DMS53 treated with DMSO at 0.1 percent for 48 hours (cell line): Measurements from ENCODE around the gene UNK.
"Not testable (repeated sequence)": the region's sequence is repeated elsewhere in the genome, so short reads cannot be mapped to it uniquely, and the experiment has no call there.

ENCODE experiments used
- DNase-seq: peaks from one replicate; lab custom pipeline; 2025; ENCODE audit not compliant: unreplicated experiment; lab: John Stamatoyannopoulos, UW

UNK gene

DNA sequence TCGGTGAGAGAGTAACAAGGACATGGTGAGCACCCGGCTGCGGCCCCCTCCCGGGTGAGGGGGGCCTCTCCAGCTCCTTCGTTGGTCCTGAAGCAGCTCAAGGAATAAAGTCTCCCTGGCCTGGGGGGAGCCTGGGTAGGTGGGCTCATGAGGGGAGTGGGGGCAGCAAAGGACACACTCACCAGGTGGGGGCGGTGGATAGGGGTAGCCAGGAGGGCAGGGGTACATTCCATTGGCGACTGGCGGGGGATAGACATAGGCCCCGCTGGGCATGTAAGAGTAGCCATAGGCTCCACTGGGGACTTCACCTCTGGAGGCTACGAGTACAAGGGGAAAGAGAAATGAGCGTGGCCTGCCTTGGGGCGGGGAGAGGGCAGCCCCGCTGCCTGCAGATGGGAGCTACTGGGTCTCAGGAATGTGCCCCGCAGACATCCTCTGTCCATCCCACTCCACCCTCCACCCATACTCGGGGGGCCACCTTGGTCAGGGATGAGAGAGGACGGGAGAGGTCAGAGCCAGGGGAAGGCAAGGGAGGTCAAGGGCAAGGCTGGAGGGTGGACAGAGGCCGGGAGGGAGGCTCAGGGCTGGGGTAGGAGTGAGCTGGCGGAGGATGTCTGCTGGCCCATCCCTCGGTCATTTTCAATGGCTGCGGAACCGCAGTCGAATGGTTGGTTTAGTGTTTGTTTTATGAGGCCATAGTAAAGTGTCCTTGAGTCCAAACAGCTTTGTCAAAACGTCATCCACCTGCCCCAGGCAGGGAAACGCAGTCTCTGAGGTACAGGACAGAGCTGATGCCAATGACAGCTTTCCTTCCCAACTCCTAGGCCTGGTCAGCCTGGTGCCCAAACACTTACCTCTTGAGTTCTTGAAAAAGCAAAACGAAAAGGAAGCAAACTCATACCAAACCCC, 63.3 kb downstream of the UNK start:
- DNase-seq = peak; percentile 94

DNA sequence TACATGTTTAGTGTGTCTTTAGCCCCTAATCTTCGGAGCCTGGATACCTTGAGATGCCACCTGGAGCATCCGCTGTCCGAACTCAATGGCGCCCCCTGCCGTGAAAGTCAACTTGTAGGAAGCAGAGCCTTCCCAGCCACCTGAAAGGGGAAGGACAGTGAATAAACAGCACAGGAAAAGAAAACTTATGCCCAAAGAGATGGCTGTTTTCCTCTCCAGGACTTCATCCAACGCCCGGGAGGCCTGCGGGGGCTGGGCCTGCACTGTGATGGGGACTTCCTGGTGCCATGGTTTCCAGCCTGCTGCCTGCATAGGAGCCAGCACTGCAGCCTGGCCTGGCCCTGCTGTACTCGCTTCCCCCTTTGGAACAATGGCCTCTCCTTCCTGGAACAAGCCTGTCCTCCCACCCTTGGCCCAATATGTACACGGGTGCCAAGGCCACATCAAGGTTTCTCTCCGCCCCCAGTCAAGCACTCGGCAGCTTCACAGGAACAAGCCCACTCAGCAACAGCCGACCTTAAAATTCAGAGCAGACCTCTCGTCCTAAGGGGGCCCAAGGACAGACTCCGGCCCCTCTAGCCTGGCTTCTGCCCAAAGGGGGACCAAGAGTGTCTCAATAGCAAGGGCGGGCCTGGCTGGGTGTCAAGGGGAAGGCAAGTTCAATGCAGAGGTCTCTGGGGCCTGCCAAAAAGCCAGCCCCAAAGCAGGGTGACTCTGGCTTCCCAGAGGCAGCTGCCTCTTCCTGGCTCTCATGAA, 64.1 kb downstream of the UNK start:
- peak; percentile 94 for DNase-seq

DNA sequence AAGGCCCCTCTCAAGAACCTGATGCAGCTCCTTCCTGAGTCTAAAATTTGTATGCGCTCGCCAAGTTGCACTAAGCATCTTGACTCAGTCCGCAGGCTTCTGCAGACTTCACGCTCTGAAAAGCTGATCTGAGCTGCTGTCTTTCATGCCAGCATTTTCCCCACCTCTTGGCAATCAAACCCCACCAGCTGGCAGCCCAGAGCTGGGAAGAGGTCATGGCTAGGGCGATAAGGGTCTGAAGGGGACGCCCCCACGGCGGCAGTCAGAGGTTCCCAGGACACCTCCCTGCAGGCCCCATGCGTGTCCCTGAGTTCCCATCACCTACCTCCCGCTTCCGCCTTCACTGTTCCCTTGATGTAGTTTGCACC, 64.7 kb downstream of the UNK start:
- no peak for DNase-seq

DNA sequence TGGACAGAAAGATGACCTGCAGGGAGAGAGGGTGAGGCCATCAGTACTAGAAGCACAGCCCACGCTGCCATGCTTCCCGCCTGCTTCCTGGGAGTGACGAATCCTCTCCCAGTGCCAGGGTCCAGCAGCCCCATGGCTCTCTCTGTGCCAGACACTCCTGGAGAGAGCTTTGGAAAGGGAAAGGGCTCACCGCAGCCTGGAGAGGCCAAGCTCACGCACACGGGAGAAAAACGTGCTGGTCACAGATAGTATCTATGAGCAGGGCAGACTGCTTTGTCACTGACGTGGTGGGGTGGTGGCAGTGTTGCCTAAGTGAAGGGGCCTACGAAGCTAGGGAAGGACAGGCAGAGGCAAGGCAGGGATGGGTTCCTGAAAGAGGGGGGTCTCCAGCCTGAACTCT, 65.1 kb downstream of the UNK start:
- DNase-seq = no peak

DNA sequence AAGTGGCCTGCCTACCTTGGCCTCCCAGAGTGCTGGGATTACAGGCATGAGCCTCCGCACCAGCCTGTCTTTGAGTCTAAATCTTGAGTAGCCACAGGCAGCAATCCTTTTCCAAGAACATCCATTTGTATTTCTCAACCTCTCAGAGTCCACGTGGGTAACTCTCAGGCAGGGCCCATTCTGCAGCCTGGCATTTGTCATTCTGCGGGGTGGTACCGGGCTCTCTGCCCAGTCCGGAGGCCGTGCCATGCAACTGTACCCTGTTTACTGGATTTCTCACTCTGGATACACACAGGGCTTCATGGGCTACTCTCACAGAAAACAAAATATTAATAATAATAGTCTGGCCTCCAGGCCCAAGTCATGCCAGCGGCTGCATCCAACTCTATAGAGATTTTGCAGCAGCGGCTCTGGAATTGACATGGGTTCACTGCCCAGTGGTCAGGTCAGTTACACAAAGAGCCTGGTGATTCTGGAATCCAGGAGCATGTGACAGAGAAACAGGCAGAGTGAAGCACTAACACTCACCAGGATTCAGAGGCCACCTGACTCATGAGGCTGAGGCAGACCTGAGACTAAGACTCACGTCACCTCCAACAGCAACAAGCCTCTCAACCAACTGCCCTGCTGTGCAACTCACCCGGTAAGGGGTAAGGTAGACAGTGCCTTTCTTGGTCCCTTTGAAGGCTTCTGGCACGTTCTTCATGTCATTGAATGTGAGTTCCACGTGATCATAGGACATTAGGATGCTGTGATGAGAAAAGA, 66.5 kb downstream of the UNK start:
- no peak for DNase-seq

DNA sequence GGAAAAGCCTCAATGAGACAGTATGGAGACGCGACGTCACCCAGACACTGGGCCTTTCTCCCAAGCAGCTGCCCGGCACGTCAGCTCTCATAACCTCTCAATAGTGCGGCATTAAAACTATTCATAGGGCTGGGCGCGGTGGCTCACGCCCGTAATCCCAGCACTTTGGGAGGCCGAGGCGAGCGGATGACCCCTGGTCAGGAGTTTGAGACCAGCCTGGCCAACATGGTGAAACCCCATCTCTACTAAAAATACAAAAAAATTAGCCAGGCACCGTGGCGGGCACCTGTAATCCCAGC, 67.0 kb downstream of the UNK start:
- DNase-seq = not testable (repeated sequence)

DNA sequence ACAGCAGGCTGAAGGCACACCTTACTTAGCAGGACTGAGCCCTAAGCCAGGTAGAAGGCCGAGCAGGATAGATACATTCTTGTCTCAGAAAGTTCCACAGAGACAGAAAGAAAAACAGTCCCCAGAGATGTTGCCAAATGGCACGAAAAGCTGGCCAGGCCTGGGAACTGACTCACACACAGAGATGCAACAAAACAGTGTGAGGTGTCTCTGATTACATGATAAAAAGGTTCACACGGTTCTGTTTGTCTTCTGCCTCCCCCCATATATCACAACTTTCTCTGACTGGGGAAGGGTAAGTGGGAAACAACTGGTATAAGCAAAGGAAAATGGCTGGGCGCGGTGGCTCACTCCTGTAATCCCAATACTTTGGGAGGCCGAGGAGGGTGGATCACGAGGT, 68.8 kb downstream of the UNK start:
- DNase-seq = no peak

DNA sequence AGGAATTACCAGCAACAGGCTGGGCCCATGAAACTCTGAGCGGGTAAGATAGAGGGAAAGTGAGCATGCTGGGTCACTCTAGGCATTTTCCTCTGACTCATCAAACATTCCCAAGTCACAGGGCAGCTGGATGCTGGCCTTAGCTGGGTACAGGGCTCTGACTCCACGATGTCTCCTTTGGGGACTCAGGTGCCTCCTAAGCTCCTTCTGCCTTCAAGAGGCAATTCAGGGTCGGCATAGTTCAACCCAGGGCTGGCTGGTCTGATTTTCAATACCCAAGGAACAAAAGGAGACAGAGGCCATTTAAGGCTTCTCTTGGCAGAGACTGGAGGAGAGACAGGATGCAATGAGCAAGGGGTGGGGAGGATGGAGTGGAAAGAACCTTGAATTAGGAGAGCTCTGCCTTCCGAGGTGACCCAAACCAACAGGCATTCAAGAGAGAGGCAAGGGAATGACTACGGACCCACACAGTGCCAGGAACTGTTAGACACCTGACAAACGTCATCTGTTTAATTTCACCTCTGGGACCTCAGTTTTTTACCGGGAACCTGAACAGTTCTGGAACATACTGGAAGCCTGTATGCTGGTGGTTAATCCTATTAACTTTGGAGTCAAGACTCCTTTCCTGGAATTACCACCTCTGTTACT, 69.6 kb downstream of the UNK start:
- DNase-seq = no peak

DNA sequence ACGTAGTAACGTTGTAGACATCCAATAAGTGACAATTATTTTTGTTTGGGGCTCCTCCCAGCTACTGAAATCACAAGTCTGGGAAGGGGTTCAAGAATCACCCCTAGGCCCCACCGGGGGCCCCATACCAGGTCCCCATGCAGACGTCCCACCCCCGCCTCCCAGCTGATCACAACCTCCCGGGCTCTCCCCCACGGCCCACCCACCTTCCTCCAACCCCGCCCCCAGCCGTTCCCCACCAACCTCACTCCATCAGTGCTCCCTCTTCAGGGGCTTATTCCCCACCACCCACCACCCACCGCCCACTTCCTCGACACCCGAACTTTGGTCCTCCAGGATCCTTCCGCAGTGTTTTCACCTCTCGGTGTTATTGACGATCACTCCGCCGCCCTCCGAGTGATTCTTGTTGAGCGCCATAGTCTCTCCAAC, 70.3 kb downstream of the UNK start:
- DNase-seq = no peak

DNA sequence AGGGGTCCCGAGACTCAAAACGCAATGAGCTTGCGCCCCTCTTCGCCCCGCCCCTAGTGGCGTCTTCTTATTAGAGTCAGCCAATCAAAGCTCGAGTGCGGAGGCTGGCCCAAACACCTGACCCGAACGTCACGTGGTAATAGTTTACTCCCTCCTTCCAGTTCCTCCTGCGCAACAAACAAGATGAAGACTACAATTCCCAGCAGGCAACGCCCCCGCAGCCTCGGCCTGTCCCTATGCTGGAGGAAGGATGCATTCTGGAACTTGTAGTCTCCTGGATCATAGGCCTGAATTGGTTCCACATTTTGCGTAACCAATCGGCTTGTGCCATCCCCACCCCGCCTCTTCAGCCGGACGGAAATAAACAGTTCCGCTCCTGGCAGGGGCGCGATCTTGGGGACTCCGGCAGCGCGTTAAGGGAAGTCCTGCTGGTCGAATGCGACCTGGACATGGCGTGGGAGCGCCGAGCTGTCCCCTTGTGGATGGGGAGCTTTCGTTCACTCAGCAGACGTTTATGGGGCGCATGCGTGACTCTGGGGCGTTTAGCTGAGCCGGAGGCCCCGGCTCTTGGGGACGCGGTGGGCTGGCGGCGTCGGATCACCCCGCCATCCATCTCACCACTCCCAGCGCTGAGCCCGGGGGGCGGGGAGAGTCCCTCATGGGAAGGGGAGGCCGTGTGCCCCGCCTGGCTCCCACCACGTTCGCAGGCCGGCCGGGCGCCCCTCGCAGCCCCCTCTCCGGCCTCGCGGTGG, 70.9 kb downstream of the UNK start, which contains the start of gene WBP2:
Gene WBP2, minus strand, starts transcription at position 26 of the 752 bp plus-strand sequence. CDS start 38 bp downstream, outside the sequence.
- DNase-seq = peak; percentile 99

DNA sequence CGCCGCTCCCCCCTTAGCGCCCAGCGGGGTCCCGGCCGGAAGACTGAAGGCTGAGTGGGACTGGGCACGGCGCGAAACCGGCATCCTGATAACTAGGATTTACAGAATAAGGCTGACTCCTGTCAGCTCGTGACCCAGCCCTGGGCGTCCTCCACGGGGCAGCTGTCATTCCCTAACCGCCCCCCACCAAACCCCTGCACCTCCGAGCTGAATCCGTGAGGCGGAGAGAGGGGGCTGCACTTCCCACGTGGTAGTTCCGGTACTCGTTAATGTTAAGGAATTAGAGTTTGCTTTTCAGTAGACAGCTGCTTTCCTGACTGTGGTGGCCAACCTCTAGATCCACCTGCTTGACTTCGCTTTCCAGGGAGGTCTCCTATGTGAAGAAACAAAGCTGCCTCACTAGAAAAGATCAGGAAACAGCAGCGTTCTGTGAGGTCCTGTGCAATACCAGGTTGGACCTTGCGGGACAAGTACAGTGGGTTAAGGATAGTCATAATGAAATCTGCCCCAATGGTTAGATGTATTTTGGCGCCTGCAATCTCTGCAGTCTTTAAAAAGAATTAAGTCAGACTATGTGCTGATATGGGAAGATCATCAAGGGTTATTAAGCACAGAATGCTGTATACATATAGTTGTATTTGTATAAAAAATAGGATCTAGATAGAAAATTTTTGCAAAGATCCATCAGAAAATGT, 71.6 kb downstream of the UNK start:
- peak; percentile 35 for DNase-seq

DNA sequence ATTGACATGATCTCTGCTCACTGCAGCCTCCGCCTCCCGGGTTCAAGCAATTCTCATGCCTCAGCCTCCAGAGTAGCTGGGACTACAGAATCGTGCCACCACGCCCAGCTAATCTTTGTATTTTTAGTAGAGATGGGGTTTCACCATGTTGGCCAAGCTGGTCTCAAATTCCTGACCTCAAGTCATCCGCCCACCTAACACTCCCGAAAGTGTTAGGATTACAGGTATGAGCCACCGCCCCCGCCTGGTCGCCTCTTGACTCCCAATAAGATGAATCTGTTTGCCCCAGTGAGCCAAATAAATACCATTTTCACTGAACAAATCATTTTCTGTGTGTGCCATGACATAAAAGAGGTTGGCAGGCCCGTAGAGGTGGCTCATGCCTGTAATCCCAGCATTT, 74.8 kb downstream of the UNK start:
- DNase-seq = not testable (repeated sequence)

DNA sequence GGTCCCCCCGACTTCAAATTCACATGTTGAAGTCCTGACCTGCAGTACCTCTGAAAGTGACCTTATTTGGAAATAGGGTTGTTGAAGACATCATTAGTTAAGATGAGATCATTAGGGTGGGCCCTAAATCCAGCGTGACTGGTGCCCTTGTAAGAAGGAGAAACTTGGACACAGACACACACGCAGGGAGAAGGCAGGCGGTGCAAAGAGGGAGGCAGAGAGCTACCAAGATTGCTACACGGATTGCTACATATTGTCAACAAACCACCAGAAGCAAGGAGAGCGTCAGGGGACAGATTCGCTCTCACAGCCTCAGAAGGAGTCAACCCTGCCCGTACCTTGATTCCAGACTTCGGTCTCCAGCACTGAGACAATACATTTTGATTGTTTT, 77.3 kb downstream of the UNK start:
- DNase-seq = no peak

DNA sequence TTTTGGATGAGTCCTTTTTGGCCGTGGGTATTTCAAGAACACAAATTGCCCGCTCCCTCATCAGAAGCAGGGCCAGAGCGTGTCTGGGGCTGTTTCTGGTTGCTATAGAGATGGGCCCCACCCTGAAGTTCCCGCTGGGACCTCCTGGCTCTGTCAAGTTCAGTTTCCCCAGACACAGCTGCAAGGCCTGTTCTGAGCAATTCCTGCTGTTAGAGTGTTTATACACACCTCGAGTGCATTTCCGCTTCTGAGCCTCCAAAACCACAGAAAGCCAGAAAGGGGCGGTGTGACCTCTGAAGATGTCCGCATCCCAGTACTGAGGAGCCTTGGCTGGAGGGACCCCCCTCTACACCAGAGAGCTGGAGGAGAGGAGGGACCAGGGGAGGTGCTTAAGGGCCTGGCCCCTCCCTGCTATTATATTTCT, 79.9 kb downstream of the UNK start:
- DNase-seq = no peak

DNA sequence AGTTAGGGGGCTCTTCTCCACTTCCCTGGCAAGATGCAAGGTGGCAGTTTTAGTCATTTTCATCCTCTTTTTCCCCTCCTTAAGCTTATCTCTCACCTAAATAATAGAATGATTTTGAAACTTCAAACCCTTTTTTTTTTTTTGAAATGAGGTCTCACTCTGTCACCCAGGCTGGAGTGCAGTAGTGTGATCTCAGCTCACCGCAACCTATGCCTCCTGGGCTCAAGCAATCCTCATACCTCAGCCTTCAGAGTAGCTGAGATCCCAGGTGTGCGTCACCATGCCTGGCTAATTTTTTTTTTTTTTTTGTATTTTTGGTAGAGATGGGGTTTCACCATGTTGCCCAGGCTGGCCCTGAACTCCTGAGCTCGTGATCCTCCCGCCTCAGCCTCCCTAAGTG, 80.3 kb downstream of the UNK start:
- DNase-seq = not testable (repeated sequence)

DNA sequence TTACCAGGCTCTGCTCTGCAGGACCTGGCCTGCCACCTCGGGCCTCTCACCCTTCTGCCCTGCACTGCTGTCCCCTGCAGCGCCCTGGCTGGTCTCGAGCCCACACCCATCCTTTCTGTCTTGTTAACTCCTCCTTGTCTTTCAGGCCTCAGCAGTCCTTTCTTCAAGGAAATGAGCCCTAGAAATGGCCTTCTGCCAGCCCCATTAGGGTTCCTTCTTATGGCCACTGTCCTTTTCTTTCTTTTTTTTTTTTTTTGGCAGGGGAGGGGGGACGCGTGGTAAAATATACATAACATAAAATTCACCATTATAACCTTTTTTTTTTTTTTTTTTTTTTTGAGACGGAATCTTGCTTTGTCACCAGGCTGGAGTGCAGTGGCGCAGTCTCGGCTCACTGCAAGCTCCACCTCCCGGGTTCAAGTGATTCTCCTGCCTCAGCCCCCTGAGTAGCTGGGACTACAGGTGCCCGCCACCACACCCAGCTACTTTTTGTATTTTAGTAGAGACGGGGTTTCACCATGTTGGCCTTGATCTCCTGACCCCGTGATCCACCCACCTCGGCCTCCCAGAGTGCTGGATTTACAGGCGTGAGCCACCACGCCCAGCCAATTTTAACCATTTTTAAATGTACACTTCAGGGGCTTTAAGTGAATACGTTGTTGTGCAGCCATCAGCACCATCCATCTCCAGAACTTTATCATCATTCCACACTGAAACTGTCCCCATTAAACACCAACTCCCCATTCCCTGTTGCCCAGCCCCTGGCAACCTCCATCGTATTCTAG, 81.0 kb downstream of the UNK start:
- DNase-seq = not testable (repeated sequence)

DNA sequence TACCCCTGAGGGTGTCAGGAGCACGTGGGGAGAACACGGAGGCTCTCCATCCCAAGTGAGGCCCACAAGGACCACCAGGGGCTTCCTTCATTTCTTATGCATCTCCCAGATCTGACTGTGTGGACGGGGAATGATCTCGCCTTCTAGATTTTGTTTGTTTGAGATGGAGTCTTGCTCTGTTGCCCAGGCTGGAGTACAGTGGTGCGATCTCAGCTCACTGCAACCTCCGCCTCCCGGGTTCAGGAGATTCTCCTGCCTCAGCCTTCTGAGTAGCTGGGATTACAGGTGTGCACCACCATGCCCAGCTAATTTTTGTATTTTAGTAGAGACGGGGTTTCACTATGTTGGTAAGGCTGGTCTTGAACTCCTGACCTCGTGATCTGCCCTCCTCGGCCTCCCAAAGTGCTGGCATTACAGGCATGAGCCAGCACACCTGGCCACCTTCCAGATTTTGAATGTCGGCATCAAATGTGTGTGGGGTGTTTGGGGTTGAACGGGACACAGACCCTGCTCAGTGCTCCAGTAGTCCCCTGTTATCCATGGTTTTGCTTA, 84.2 kb downstream of the UNK start:
- not testable (repeated sequence) for DNase-seq

DNA sequence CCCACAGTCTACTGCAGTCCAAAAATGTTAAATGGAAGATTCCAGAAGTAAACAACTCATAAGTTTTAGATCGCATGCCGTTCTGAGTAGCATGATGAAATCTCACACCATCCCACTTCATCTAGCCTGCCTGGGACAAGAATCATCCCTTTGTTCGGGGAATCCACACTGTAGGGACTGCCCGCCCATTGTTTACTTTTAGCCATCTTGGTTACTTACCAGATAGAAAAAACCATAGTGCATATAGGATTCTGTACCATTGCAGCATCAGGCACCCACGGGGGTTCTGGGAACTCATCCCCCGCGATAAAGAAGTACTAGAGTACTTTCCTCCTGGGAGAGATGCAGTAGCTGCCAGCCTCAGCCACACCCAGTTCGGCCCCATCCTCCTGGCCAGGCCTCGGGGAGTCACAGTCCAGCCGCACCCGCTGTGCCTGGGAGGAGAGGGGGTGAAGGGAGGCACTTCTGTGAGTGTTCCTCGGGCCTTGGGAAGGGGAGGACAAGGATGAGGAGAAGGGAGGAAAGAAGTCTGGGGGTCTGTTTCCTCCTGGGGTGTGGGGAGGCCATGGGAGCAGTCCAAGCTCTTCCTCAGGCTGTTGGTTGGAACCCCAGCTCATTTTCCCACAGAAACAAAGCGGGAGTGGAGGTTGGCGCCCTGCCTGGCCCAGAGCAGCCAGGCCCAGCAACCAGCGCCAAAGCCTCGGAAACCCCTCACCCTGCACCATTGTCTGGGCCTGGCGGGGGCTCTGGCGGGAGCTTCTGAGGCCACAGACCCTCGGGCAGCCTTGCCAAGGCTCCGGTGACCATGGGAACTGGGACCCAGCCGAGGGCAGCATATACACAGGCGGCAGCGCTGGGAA, 84.9 kb downstream of the UNK start:
- DNase-seq = no peak
